ENCODE measurements around the gene ASTN2. TPM values are rescaled to one million over a fixed set of nuclear protein-coding genes. Genes with fewer than 3 reads are reported as not detected.

Gene ASTN2
- total RNA-seq, 2 experiments from 2014 or later, result 3.9 TPM

GRCh38 chr9:117000834-117001233 is 414.0 kb downstream of the ASTN2 start:
- no peaks in the 10 kb centered on the region for H3K36me3 Mint-ChIP-seq
- H3K27ac Mint-ChIP-seq, result no peak overlapping the region

GRCh38 chr9:117000196-117000723 is 414.6 kb downstream of the ASTN2 start:
- H3K27me3 Mint-ChIP-seq, result no peaks in the 10 kb centered on the region
- no peaks in the 10 kb centered on the region for H3K4me1 Mint-ChIP-seq
- DNase-seq, result no peak
- H3K9me3 Mint-ChIP-seq, result peaks cover 4% of the 10 kb centered on the region
- H3K4me3 Mint-ChIP-seq, result no peak overlapping the region
- no peak overlapping the region for H3K27ac Mint-ChIP-seq
- H3K36me3 Mint-ChIP-seq, result no peaks in the 10 kb centered on the region

More at GRCh38 chr9:117000834-117001233, 414.0 kb downstream of the ASTN2 start:
- peaks cover 4% of the 10 kb centered on the region for H3K9me3 Mint-ChIP-seq
- no peak overlapping the region for H3K4me3 Mint-ChIP-seq
- H3K27me3 Mint-ChIP-seq, result no peaks in the 10 kb centered on the region
- no peak for DNase-seq
- H3K4me1 Mint-ChIP-seq, result no peaks in the 10 kb centered on the region

- Mint-ChIP-seq H3K9me3 (peaks cover 4% of the 10 kb centered on the region), H3K36me3 (no peaks in the 10 kb centered on the region), H3K27me3 (no peaks in the 10 kb centered on the region), H3K27ac (no peak overlapping the region), H3K4me3 (no peak overlapping the region), H3K4me1 (no peaks in the 10 kb centered on the region)
- no peak for DNase-seq
These were observed 416.6 kb downstream of the ASTN2 start for GRCh38 chr9:116998305-116998704.

GRCh38 chr9:116992865-116993264 is 422.0 kb downstream of the ASTN2 start:
- Mint-ChIP-seq H3K4me3 (no peak overlapping the region), H3K27me3 (peaks cover 4% of the 10 kb centered on the region), H3K27ac (no peak overlapping the region), H3K9me3 (peaks cover 7% of the 10 kb centered on the region), H3K4me1 (no peaks in the 10 kb centered on the region), H3K36me3 (no peaks in the 10 kb centered on the region)
- DNase-seq, result no peak

GRCh38 chr9:116991051-116991450 is 423.8 kb downstream of the ASTN2 start:
- Mint-ChIP-seq H3K36me3 (no peaks in the 10 kb centered on the region), H3K27ac (no peak overlapping the region), H3K4me1 (no peaks in the 10 kb centered on the region), H3K27me3 (peaks cover 4% of the 10 kb centered on the region), H3K9me3 (peaks cover 4% of the 10 kb centered on the region), H3K4me3 (no peak overlapping the region)
- DNase-seq, result no peak

GRCh38 chr9:116990592-116990991 is 424.3 kb downstream of the ASTN2 start:
- H3K4me1 Mint-ChIP-seq, result no peaks in the 10 kb centered on the region
- H3K4me3 Mint-ChIP-seq, result no peak overlapping the region
- H3K36me3 Mint-ChIP-seq, result no peaks in the 10 kb centered on the region
- peaks cover 4% of the 10 kb centered on the region for H3K9me3 Mint-ChIP-seq
- no peak for DNase-seq
- H3K27me3 Mint-ChIP-seq, result peaks cover 4% of the 10 kb centered on the region
- no peak overlapping the region for H3K27ac Mint-ChIP-seq

GRCh38 chr9:116987721-116988485 is 427.0 kb downstream of the ASTN2 start:
- Mint-ChIP-seq H3K9me3 (peaks cover 4% of the 10 kb centered on the region), H3K36me3 (no peaks in the 10 kb centered on the region), H3K27ac (no peak overlapping the region), H3K4me3 (no peak overlapping the region), H3K4me1 (no peaks in the 10 kb centered on the region), H3K27me3 (peaks cover 8% of the 10 kb centered on the region)
- DNase-seq, result no peak

- H3K4me1 Mint-ChIP-seq, result no peaks in the 10 kb centered on the region
- no peaks in the 10 kb centered on the region for H3K36me3 Mint-ChIP-seq
- no peak overlapping the region for H3K4me3 Mint-ChIP-seq
- peaks cover 8% of the 10 kb centered on the region for H3K27me3 Mint-ChIP-seq
- H3K9me3 Mint-ChIP-seq, result peaks cover 4% of the 10 kb centered on the region
- DNase-seq, result no peak
- H3K27ac Mint-ChIP-seq, result no peak overlapping the region
These were observed 428.8 kb downstream of the ASTN2 start for GRCh38 chr9:116986015-116986414.

- H3K27me3 Mint-ChIP-seq, result peaks cover 8% of the 10 kb centered on the region
- no peaks in the 10 kb centered on the region for H3K36me3 Mint-ChIP-seq
- DNase-seq, result no peak
- H3K27ac Mint-ChIP-seq, result no peak overlapping the region
- H3K4me3 Mint-ChIP-seq, result no peak overlapping the region
- no peaks in the 10 kb centered on the region for H3K4me1 Mint-ChIP-seq
- H3K9me3 Mint-ChIP-seq, result peaks cover 4% of the 10 kb centered on the region
These were observed 429.3 kb downstream of the ASTN2 start for GRCh38 chr9:116985596-116985995.

- H3K4me3 Mint-ChIP-seq, result no peak overlapping the region
- DNase-seq, result no peak
- H3K27ac Mint-ChIP-seq, result no peak overlapping the region
- H3K4me1 Mint-ChIP-seq, result no peaks in the 10 kb centered on the region
- H3K36me3 Mint-ChIP-seq, result no peaks in the 10 kb centered on the region
- no peaks in the 10 kb centered on the region for H3K9me3 Mint-ChIP-seq
- peaks cover 6% of the 10 kb centered on the region for H3K27me3 Mint-ChIP-seq
These were observed 430.7 kb downstream of the ASTN2 start for GRCh38 chr9:116984111-116984510.

GRCh38 chr9:116980582-116981120 is 434.2 kb downstream of the ASTN2 start:
- no peaks in the 10 kb centered on the region for H3K36me3 Mint-ChIP-seq
- H3K27me3 Mint-ChIP-seq, result peaks cover 7% of the 10 kb centered on the region
- no peak overlapping the region for H3K4me3 Mint-ChIP-seq
- DNase-seq, result no peak
- no peak overlapping the region for H3K27ac Mint-ChIP-seq
- H3K4me1 Mint-ChIP-seq, result no peaks in the 10 kb centered on the region
- H3K9me3 Mint-ChIP-seq, result no peaks in the 10 kb centered on the region

GRCh38 chr9:116979456-116979855 is 435.4 kb downstream of the ASTN2 start:
- H3K4me1 Mint-ChIP-seq, result no peaks in the 10 kb centered on the region
- H3K27ac Mint-ChIP-seq, result no peak overlapping the region
- DNase-seq, result no peak
- H3K9me3 Mint-ChIP-seq, result no peaks in the 10 kb centered on the region
- peaks cover 3% of the 10 kb centered on the region for H3K27me3 Mint-ChIP-seq
- no peaks in the 10 kb centered on the region for H3K36me3 Mint-ChIP-seq
- no peak overlapping the region for H3K4me3 Mint-ChIP-seq

- DNase-seq, result no peak
- Mint-ChIP-seq H3K9me3 (no peaks in the 10 kb centered on the region), H3K36me3 (no peaks in the 10 kb centered on the region), H3K27me3 (peaks cover 3% of the 10 kb centered on the region), H3K4me3 (no peak overlapping the region), H3K4me1 (no peaks in the 10 kb centered on the region), H3K27ac (no peak overlapping the region)
These were observed 436.7 kb downstream of the ASTN2 start for GRCh38 chr9:116978155-116978554.

GRCh38 chr9:116975126-116975525 is 439.7 kb downstream of the ASTN2 start:
- Mint-ChIP-seq H3K4me3 (no peak overlapping the region), H3K36me3 (no peaks in the 10 kb centered on the region), H3K4me1 (no peaks in the 10 kb centered on the region), H3K27ac (no peak overlapping the region), H3K27me3 (peaks cover 3% of the 10 kb centered on the region), H3K9me3 (no peaks in the 10 kb centered on the region)
- DNase-seq, result no peak

- H3K27me3 Mint-ChIP-seq, result peaks cover 5% of the 10 kb centered on the region
- no peak overlapping the region for H3K27ac Mint-ChIP-seq
- DNase-seq, result no peak
- H3K4me3 Mint-ChIP-seq, result no peak overlapping the region
- no peaks in the 10 kb centered on the region for H3K9me3 Mint-ChIP-seq
- H3K4me1 Mint-ChIP-seq, result no peaks in the 10 kb centered on the region
- H3K36me3 Mint-ChIP-seq, result no peaks in the 10 kb centered on the region
These were observed 448.7 kb downstream of the ASTN2 start for GRCh38 chr9:116966199-116966598.

GRCh38 chr9:116964258-116964657 is 450.6 kb downstream of the ASTN2 start:
- no peak for DNase-seq
- peaks cover 6% of the 10 kb centered on the region for H3K27me3 Mint-ChIP-seq
- H3K4me3 Mint-ChIP-seq, result no peak overlapping the region
- H3K9me3 Mint-ChIP-seq, result no peaks in the 10 kb centered on the region
- no peaks in the 10 kb centered on the region for H3K36me3 Mint-ChIP-seq
- no peaks in the 10 kb centered on the region for H3K4me1 Mint-ChIP-seq
- H3K27ac Mint-ChIP-seq, result no peak overlapping the region
